Stimulated activated CD4-positive, alpha-beta T cell treated with anti-CD3 and anti-CD28 coated beads, TNF-alpha, amount 100 ng/mL, for 4 hours (primary cell): ENCODE data around the gene NRCAM.
"Not testable (repeated sequence)": the region's sequence is repeated elsewhere in the genome, so short reads cannot be mapped to it uniquely, and the experiment has no call there.

Experiments used
- DNase-seq, 3 experiments: peaks; one replicate each; pipeline ENCODE4 v3.0.0-alpha.2; 2020; ENCODE audit warnings: low read depth in 3 of 3

NRCAM gene

DNA sequence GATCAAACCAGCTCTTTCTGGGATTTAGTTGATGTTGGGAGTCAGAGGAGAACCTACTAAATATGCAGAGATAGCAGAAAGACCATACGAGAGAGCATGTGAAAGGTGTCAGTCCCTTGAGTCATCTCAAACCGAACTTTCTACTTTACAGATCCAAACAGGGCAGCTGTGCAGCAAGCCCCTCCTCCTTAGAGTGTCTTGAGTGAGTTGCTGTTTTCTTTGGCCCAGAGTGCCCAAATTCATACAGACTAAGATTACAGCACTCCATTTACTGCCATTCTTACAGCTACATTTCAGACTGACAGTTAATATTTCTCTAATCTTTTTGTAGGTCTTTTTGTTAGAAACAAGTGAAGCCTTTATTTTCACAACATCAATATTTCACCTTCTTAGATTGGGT lies 53.4 kb downstream of the NRCAM start:
- DNase-seq: no peak

DNA sequence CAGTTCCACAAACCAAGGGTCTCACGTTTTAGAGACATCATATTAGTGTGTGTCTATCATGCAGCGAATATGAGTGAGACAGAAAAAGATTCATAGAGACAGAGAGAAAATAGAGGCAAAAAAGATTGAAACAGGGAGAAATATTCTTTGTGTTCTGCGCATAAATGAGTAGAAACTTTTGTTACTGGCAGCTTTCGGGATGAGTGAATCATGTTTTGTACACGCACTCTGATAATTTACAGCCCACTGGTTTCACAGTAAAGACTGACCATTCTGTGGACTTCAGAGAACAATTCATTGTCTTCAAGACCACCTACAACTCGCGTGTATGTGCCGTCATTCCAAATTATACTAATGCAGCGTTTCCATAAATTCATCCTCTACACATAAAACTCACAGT lies 60.2 kb downstream of the NRCAM start:
- DNase-seq: no peak

DNA sequence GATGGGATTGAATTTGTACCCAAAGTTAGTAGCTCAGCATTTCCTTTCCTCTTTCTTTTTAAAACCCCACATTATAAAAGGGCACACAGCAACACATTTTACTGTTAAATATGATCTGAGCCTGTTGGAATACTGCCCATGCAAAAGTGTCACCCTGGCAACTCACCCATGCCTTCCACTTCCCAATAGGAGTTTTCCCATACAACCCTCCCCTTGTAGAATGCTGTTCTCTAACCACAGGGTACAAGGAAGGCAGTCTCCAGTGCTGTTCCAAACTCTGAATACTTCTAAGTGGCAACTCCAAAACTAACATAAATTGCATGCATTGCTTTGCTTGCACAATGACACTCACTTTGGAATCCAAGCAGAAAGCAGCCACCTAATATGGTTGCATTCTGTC lies 60.8 kb downstream of the NRCAM start:
- DNase-seq: no peak

DNA sequence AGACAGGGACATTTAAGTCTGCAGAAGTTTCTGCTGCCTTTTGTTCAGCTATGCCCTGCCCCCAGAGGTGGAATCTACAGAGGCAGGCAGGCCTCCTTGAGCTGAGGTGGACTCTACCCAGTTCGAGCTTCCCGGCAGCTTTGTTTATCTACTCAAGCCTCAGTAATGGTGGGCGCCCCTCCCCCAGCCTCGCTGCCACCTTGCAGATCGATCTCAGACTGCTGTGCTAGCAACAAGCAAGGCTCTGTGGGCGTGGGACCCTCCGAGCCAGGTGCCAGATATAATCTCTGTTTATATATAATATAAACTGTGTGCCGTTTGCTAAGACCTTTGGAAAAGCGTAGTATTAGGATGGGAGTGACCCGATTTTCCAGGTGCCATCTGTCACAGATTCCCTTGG lies 63.1 kb downstream of the NRCAM start:
- not testable (repeated sequence) for DNase-seq

DNA sequence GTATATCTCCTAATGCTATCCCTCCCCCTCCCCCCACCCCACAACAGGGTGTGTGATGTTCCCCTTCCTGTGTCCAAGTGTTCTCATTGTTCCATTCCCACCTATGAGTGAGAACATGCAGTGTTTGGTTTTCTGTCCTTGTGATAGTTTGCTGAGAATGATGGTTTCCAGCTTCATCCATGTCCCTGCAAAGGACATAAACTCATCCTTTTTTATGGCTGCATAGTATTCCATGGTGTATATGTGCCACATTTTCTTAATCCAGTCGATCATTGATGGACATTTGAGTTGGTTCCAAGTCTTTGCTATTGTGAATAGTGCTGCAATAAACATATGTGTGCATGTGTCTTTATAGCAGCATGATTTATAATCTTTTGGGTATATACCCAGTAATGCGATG lies 68.5 kb downstream of the NRCAM start:
- DNase-seq: not testable (repeated sequence)

DNA sequence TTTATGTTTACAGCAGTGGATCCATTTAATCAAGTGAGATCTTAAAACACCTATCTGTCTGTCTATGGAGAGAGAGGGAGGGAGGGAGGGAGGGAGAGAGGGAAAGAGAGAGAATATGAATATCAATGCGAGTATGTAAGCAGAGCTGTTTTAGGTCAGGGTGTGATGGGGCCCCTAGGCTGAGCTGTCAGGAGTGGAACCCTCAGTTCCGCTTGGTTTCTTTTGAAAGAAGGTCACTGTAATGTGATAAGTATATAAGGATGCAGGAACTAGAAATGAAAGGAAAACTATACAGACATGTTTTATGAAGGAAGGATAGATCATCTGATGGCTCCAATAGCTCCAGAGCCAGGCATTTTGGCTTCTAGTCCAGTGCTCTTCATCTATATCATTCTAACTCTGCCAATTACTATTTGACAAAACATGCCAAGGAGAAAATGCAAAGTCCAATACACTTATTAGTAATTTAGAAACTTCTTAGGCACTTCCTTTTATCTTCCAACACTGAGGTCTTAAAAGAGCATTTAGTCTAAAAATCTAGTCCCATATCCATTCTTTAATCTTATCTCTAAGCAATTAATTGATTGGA lies 70.3 kb downstream of the NRCAM start:
- DNase-seq: no peak

DNA sequence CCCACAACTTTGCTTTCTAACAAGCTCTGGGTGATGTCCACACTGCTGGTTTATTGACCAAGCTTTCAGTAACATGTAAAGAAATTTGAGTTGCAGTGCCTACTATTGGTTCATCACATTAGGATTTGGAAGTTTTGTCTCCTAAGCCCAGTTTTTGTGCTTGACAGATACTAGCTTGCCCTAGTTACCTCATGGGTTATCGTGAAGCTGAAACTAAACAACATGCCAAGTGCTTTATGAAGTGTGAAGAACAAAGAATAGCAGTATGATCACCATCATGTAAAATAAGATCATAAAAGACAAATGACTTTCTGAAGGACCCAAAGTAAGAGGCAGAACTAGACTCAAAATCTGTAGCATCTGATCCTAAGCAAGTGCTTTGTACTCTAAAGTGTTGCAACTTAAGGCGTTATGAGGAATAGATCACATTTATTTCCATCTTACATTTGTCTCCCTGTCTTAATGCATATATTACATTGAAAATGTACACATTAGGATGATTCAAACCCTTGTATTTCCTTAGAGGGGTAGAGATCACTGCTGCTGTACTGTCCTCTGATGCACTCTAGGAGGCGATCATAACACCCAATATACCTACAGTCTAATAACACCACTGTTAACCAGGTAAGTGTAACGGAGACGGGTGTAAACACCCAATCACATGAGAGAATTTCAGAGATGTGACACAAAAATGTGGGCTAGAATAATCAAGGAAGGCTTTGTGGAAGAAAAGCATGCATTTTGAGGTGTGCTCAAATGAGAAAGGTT lies 71.3 kb downstream of the NRCAM start:
- no peak for DNase-seq

DNA sequence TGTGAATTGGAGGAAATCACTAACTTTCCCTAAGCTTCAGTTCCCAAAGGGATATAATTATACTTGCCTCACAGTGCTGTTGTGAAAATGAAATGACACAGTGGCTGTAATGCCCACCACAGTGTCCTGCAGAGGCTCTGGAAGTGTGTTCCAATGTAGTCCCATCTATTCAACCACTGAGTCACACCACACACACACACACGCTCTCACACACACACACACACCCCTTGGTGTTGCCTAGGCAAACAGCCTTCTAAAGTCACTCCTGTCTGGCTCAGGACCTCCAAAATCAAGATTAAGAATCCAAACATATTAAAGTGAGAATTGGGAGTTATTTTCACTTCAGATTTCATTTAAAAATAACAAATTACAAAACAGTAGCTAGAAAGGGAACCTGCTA lies 73.3 kb downstream of the NRCAM start:
- no peak for DNase-seq

- DNase-seq: no peak
Observed at GRCh38 chr7:108380517-108380916, 75.7 kb downstream of the NRCAM start.

- no peak for DNase-seq
Observed at GRCh38 chr7:108376206-108376605, 80.0 kb downstream of the NRCAM start.

- DNase-seq: no peak
Observed at GRCh38 chr7:108375668-108376067, 80.6 kb downstream of the NRCAM start.

- no peak for DNase-seq
Observed at GRCh38 chr7:108374899-108375298, 81.3 kb downstream of the NRCAM start.

- no peak for DNase-seq
Observed at GRCh38 chr7:108372618-108373017, 83.6 kb downstream of the NRCAM start.

DNA sequence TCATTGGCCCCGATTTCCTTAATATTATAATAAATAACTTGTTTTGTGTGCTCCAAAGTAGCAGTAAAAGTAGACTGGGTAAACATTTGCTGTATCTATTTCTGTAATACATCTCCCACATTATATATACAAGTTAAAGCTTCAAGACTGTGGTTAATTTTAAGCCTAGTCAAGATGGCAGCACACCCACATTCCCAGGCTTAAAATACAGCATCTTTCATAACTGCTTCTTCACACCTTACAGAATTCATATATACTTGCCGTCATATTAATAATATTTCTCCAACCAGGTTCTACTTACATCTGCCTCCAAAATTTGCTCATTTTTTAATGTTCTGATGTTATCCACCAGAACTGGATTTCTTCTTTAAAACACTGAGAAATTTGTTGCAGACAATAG lies 85.6 kb downstream of the NRCAM start:
- no peak for DNase-seq

GRCh38 chr7:108368466-108368865 lies 87.8 kb downstream of the NRCAM start:
- DNase-seq: no peak

DNA sequence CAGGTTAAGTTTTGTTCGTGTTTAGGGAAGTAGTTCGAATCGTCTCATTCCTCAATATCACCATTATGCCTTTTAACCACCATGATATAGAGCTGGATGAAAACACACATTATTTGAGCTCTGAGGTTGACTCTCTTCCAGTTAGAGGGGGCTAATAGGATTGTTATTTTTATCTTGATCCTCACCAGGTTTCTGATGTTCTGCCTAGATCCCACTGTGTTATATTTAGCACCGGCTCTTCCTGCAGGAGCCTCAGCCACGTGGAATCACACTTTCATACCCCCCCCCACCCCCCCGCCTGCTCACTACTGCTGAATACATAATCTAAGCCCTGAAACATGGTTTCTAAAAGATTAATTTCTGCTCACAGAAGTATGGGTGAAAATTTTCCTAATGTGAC lies 88.3 kb downstream of the NRCAM start:
- no peak for DNase-seq

- no peak for DNase-seq
Observed at GRCh38 chr7:108367314-108367713, 88.9 kb downstream of the NRCAM start.

- no peak for DNase-seq
Observed at GRCh38 chr7:108363659-108364058, 92.6 kb downstream of the NRCAM start.

DNA sequence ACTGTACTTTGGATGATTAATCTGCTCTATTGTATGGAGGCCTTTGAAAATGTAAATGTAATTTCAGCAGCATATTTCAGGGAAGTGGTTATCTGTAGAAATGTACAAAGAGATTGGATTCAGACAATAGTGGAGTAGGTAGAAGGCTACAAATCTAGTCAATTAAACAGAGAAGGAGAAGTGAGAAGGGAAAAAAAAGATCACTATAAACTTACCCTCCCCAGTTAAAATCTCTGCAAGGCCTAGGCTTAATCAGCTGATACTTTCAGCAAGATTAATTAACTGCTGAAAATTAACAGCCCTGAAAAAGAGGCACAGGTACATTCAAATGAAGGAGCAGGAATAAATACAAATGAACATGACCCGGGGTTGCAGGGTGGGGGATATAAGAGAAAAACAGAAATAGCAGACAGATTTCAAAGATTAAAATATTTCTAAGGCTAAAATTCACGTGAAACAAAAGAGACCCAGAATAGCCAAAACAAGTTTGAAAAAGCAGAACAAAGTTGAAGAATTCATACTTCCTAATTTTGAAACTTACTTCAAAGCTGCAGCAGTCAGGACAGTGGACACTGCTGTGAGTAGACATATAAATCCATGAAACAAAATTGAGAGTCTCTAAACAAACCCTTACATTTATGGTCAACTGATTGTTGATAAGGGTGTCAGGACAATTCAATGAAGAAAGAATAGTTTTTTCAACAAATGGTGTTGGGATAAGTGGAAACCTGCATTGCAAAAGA lies 96.0 kb downstream of the NRCAM start:
- DNase-seq: no peak

DNA sequence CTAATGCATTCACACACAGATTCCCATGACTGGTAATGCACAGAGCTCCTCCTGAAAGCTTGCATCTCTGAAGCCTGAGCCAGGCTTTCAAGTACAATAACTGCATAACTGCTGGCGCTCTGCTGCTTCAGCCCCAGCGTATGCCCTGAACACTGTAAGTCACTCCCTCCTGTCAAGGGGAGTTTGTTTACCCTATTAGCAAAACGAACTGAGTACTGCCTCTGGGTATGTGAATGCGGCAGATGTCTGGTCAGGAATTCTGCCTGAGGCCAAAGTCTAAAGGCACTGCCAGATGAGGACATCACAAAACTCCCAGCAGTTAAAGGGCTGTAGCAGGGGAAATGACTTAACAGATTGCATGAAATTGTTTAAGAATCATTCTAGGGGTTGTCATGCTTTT lies 97.7 kb downstream of the NRCAM start:
- no peak for DNase-seq

DNA sequence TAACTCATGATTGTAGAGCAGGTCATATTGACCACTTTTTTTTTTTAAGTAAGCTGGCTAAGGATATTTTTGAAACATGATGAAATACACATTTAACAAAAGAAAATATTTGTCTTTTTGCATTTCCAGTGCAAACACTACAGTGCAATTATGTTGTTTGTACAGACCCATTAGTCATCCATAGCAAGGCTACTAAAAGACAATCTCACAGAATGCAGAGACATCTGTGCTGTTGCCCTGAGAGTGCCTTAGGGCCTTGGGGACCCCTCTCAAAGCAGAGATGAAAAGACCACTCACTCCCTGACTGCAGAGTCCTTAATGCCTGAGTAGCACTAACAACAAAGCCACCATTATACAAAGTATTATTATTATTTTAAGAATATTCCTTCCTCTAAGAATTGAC lies 104.5 kb downstream of the NRCAM start:
- DNase-seq: no peak

DNA sequence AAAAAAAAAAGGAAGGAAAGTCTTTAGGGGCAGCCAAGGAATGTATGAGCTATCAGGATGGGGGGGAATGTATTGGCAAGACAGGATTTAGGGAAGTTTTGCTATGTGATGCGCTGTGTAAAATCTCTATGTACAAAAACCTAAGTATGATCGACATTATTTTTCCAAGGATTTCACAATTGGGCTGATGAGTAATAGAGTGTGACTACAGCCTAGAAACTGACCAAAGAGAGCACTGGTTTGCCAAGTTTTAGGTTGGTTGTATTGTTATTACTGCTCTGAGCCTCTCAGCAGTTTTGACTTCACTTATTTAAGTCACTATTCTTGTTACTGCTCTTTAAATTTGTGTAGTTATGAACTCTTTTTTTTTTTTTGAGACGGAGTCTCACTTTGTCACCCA lies 107.3 kb downstream of the NRCAM start:
- no peak for DNase-seq

DNA sequence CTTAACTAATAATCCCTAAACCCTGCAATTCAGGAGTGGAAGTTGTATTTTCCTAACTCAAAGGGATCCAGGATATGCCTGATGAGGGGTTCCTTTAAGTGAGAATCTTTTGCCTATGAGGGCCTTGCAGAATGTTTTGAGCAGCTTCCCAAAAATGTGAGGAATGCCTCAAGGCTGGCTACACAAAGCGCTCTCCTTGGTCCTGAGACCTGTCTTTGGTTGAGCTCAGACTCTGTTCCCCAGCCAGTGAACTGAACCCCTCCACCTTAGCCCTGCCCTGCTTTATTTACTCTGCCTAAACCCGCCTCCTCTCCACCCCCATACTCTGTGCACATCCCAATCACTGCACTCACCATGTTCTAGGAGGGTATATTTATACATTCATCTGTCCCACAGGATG lies 108.6 kb downstream of the NRCAM start:
- no peak for DNase-seq
